Measurements from ENCODE around the gene C1orf35.
A peak's percentile ranks its signal among the peaks of the same experiment; 100 is the strongest.

The C1orf35 gene

GRCh38 chr1:228081578-228082213, 21.4 kb downstream of the C1orf35 start:
- DNase-seq (ENCODE audit: low read depth in 1 of 2, low spot score in 1 of 2): no peak
- TF ChIP-seq, protein P1, sequence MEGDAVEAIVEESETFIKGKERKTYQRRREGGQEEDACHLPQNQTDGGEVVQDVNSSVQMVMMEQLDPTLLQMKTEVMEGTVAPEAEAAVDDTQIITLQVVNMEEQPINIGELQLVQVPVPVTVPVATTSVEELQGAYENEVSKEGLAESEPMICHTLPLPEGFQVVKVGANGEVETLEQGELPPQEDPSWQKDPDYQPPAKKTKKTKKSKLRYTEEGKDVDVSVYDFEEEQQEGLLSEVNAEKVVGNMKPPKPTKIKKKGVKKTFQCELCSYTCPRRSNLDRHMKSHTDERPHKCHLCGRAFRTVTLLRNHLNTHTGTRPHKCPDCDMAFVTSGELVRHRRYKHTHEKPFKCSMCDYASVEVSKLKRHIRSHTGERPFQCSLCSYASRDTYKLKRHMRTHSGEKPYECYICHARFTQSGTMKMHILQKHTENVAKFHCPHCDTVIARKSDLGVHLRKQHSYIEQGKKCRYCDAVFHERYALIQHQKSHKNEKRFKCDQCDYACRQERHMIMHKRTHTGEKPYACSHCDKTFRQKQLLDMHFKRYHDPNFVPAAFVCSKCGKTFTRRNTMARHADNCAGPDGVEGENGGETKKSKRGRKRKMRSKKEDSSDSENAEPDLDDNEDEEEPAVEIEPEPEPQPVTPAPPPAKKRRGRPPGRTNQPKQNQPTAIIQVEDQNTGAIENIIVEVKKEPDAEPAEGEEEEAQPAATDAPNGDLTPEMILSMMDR (IDR thresholded peaks at IDR 0.05; ENCODE audit: insufficient read depth, low read length): no peak
- TF ChIP-seq SPI1 (IDR thresholded peaks at IDR 0.05; ENCODE audit: borderline replicate concordance, low read depth): no peak
- no peak for TF ChIP-seq POLR2AphosphoS5 (IDR thresholded peaks at IDR 0.05; ENCODE audit: low read depth)
- TF ChIP-seq GABPA (IDR thresholded peaks at IDR 0.05; ENCODE audit: low read depth): no peak
- Histone ChIP-seq H3K27ac (replicated peaks) (peak overlapping the region; percentile 93), H3K27me3 (ENCODE audit: insufficient read depth, poor library complexity, severe bottlenecking) (no peaks in the 10 kb centered on the region), H3K4me3 (replicated peaks; ENCODE audit: insufficient read depth, low read length) (peak overlapping the region; percentile 76)

DNA sequence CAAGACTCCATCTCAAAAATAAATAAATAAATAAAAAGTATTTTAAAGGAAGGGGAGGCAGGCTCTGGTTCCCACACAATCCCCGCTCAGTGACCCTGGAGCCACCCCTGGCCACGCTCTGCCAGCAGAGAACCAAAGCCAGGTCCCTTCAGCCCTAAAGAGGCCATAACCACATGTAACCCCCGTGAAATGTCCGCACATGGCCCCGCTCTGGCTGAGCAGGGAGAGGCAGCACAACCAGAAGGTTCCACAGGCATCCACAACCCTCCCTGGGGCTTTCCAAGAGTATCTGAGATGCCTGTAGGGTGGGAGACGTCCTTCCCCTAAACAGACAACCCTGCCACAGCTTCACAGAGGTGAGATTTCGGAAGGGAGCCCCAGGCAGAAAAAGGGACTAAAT, 22.0 kb downstream of the C1orf35 start:
- no peak for DNase-seq (ENCODE audit: low read depth in 1 of 2, low spot score in 1 of 2)
- H3K27ac ChIP-seq (replicated peaks): peak overlapping the region; percentile 93
- H3K27me3 ChIP-seq (ENCODE audit: insufficient read depth, poor library complexity, severe bottlenecking): no peaks in the 10 kb centered on the region
- TF ChIP-seq, protein P2, sequence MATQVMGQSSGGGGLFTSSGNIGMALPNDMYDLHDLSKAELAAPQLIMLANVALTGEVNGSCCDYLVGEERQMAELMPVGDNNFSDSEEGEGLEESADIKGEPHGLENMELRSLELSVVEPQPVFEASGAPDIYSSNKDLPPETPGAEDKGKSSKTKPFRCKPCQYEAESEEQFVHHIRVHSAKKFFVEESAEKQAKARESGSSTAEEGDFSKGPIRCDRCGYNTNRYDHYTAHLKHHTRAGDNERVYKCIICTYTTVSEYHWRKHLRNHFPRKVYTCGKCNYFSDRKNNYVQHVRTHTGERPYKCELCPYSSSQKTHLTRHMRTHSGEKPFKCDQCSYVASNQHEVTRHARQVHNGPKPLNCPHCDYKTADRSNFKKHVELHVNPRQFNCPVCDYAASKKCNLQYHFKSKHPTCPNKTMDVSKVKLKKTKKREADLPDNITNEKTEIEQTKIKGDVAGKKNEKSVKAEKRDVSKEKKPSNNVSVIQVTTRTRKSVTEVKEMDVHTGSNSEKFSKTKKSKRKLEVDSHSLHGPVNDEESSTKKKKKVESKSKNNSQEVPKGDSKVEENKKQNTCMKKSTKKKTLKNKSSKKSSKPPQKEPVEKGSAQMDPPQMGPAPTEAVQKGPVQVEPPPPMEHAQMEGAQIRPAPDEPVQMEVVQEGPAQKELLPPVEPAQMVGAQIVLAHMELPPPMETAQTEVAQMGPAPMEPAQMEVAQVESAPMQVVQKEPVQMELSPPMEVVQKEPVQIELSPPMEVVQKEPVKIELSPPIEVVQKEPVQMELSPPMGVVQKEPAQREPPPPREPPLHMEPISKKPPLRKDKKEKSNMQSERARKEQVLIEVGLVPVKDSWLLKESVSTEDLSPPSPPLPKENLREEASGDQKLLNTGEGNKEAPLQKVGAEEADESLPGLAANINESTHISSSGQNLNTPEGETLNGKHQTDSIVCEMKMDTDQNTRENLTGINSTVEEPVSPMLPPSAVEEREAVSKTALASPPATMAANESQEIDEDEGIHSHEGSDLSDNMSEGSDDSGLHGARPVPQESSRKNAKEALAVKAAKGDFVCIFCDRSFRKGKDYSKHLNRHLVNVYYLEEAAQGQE (IDR thresholded peaks at IDR 0.05; ENCODE audit: insufficient replicate concordance, low read depth): no peak
- TF ChIP-seq GABPA (IDR thresholded peaks at IDR 0.05; ENCODE audit: low read depth): no peak
- no peak for TF ChIP-seq SPI1 (IDR thresholded peaks at IDR 0.05; ENCODE audit: borderline replicate concordance, low read depth)
- TF ChIP-seq, protein P1 (IDR thresholded peaks at IDR 0.05; ENCODE audit: insufficient read depth, low read length): no peak
- TF ChIP-seq POLR2AphosphoS5 (IDR thresholded peaks at IDR 0.05; ENCODE audit: low read depth): no peak
- H3K4me3 ChIP-seq (replicated peaks; ENCODE audit: insufficient read depth, low read length): peak overlapping the region; percentile 76

DNA sequence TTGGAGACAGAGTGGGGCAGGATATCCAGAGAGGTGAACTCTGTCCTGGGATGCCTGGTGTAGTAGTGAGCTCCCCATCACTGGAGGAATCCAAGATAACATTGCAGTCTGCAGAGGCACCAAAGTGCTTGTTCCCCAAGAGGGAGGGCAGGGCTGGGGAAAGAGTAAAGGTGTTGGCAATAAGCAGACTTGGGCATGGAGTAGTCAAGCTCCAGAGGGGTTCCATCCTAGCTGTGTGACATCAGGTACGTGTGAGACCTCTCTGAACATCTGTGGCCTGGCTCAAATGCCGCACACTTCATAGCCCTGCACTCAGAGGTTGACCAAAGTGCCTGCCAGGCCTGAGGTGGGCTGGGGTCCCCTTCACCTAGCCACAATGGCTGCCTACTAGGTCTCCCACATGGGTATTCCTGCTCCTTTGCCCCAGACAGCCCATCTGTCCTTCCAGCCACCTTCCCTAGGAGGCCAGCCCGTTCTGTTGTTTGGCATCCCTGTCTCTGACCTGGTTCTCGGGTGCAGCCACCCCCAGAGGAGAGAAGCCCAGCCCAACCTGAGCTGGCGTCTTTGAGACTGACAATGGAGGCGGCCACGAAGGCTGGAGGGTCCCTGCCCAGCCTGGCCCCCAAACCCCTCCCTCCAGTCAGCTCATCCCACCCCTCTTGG, 23.4 kb downstream of the C1orf35 start:
- no peak for DNase-seq (ENCODE audit: low read depth in 1 of 2, low spot score in 1 of 2)
- Histone ChIP-seq H3K27me3 (ENCODE audit: insufficient read depth, poor library complexity, severe bottlenecking) (peaks cover 3% of the 10 kb centered on the region), H3K4me3 (replicated peaks; ENCODE audit: insufficient read depth, low read length) (no peak overlapping the region), H3K27ac (replicated peaks) (no peak overlapping the region)
- no peak for TF ChIP-seq SPI1 (IDR thresholded peaks at IDR 0.05; ENCODE audit: borderline replicate concordance, low read depth)
- no peak for TF ChIP-seq POLR2AphosphoS5 (IDR thresholded peaks at IDR 0.05; ENCODE audit: low read depth)
- TF ChIP-seq, protein P2 (IDR thresholded peaks at IDR 0.05; ENCODE audit: insufficient replicate concordance, low read depth): no peak
- TF ChIP-seq GABPA (IDR thresholded peaks at IDR 0.05; ENCODE audit: low read depth): no peak
- TF ChIP-seq, protein P1 (IDR thresholded peaks at IDR 0.05; ENCODE audit: insufficient read depth, low read length): no peak
